ENCODE data around the gene SENP2.

- TF ChIP-seq CTCF (IDR thresholded peaks at IDR 0.05) (no peak), POLR2A (IDR thresholded peaks at IDR 0.05) (no peak)
Measured at GRCh38 chr3:185647134-185647879, 61.2 kb downstream of the SENP2 start.

All from uterus (tissue), 2 donors.